Right atrium auricular region (tissue), 2 donors: ENCODE results near the gene ATXN7. TPM values are rescaled to one million over a fixed set of nuclear protein-coding genes. Genes with fewer than 3 reads are reported as not detected.

Experiments used
- DNase-seq: peaks from one replicate; pipeline ENCODE4 v3.0.0-alpha.2; 2019; ENCODE audit warnings: low spot score
- H3K27ac ChIP-seq, 2 donors: fragments of 200-600 bp; sonication (generic); 1 replicate in 1 of 2; 2 replicates in 1 of 2; pipeline ENCODE4 v1.5.1; 2016 to 2019
- H3K27me3 ChIP-seq, 2 donors: fragments of 200-600 bp; sonication (generic); one replicate each; pipeline versions ENCODE4 v1.5.1 to v1.6.0; 2017 to 2019
- H3K36me3 ChIP-seq: fragments of 200-600 bp; sonication (generic); one replicate; pipeline ENCODE4 v1.5.1; 2016
- H3K4me1 ChIP-seq, 2 donors: fragments of 200-600 bp; sonication (generic); one replicate each; pipeline versions ENCODE4 v1.5.1 to v1.6.0; 2017 to 2019
- H3K4me3 ChIP-seq, 2 donors: fragments of 200-600 bp; sonication (generic); 1 replicate in 1 of 2; 2 replicates in 1 of 2; pipeline ENCODE4 v1.5.1; 2017 to 2019; ENCODE audit warnings: mild to moderate bottlenecking in 1 of 2, moderate library complexity in 1 of 2
- H3K9me3 ChIP-seq, 2 donors: fragments of 200-600 bp; sonication (generic); one replicate each; pipeline ENCODE4 v1.5.1; 2019
- total RNA-seq, 2 donors: library from RNA; depleted of rRNA; stranded (reverse); fragments of >200 nt; gene quantifications; one replicate each; pipeline ENCODE4 v1.1.0, GENCODE V29; 2016
- TF ChIP-seq, protein P1 (sequence below), 2 donors: fragments of 200-600 bp; sonication (generic); IDR thresholded peaks; one replicate each; pipeline ENCODE4 v1.5.1; 2019; ENCODE audit warnings: antibody characterized with exemption in 2 of 2

ATXN7 gene
- total RNA-seq, 2 donors from 2014 or later: 13.9 to 15.5 TPM

GRCh38 chr3:63911873-63912767 is 48.5 kb downstream of the ATXN7 start, which contains the start of gene SCAANT1:
TSS of gene SCAANT1 (minus strand) at chr3:63912383.
- peaks cover 9% of the 10 kb centered on the region for H3K36me3 ChIP-seq
- TF ChIP-seq, protein P1, sequence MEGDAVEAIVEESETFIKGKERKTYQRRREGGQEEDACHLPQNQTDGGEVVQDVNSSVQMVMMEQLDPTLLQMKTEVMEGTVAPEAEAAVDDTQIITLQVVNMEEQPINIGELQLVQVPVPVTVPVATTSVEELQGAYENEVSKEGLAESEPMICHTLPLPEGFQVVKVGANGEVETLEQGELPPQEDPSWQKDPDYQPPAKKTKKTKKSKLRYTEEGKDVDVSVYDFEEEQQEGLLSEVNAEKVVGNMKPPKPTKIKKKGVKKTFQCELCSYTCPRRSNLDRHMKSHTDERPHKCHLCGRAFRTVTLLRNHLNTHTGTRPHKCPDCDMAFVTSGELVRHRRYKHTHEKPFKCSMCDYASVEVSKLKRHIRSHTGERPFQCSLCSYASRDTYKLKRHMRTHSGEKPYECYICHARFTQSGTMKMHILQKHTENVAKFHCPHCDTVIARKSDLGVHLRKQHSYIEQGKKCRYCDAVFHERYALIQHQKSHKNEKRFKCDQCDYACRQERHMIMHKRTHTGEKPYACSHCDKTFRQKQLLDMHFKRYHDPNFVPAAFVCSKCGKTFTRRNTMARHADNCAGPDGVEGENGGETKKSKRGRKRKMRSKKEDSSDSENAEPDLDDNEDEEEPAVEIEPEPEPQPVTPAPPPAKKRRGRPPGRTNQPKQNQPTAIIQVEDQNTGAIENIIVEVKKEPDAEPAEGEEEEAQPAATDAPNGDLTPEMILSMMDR (IDR thresholded peaks at IDR 0.05): peak in 1 of 2 donors; percentile 32
- peak within 1 kb of the TSS; percentile 98 to 99 for H3K27ac ChIP-seq
- peak within 1 kb of the TSS; percentile 87 to 89 for H3K4me3 ChIP-seq
- no peaks in the 10 kb centered on the region for H3K27me3 ChIP-seq
- peaks cover 0 to 36% of the 10 kb centered on the region in 2 donors for H3K4me1 ChIP-seq
- no peaks in the 10 kb centered on the region for H3K9me3 ChIP-seq
- peak; percentile 92 for DNase-seq

GRCh38 chr3:63912768-63913588 is 49.3 kb downstream of the ATXN7 start:
- peak; percentile 82 for DNase-seq
- H3K9me3 ChIP-seq: no peaks in the 10 kb centered on the region
- H3K4me1 ChIP-seq: peaks cover 0 to 36% of the 10 kb centered on the region in 2 donors
- TF ChIP-seq, protein P1 (IDR thresholded peaks at IDR 0.05): no peak
- H3K4me3 ChIP-seq: peak overlapping the region; percentile 87 to 89
- no peaks in the 10 kb centered on the region for H3K27me3 ChIP-seq
- peaks cover 16% of the 10 kb centered on the region for H3K36me3 ChIP-seq
- peak overlapping the region; percentile 98 to 99 for H3K27ac ChIP-seq

GRCh38 chr3:63914312-63914711 is 50.6 kb downstream of the ATXN7 start:
- Histone ChIP-seq H3K4me1 (peaks cover 0 to 36% of the 10 kb centered on the region in 2 donors), H3K27me3 (no peaks in the 10 kb centered on the region), H3K27ac (peak overlapping the region in 1 of 2 donors; percentile 98), H3K9me3 (no peaks in the 10 kb centered on the region), H3K4me3 (no peak overlapping the region), H3K36me3 (peaks cover 22% of the 10 kb centered on the region)
- DNase-seq: peak; percentile 68
- TF ChIP-seq, protein P1 (IDR thresholded peaks at IDR 0.05): no peak

GRCh38 chr3:63918321-63918720 is 54.7 kb downstream of the ATXN7 start:
- H3K36me3 ChIP-seq: peaks cover 22% of the 10 kb centered on the region
- TF ChIP-seq, protein P1 (IDR thresholded peaks at IDR 0.05): no peak
- H3K4me1 ChIP-seq: peaks cover 0 to 17% of the 10 kb centered on the region in 2 donors
- H3K4me3 ChIP-seq: no peak overlapping the region
- no peak overlapping the region for H3K27ac ChIP-seq
- no peaks in the 10 kb centered on the region for H3K27me3 ChIP-seq
- DNase-seq: no peak
- no peaks in the 10 kb centered on the region for H3K9me3 ChIP-seq

GRCh38 chr3:63920001-63920400 is 56.3 kb downstream of the ATXN7 start:
- H3K36me3 ChIP-seq: peaks cover 22% of the 10 kb centered on the region
- no peaks in the 10 kb centered on the region for H3K4me1 ChIP-seq
- H3K27ac ChIP-seq: no peak overlapping the region
- TF ChIP-seq, protein P1 (IDR thresholded peaks at IDR 0.05): no peak
- no peaks in the 10 kb centered on the region for H3K27me3 ChIP-seq
- no peak overlapping the region for H3K4me3 ChIP-seq
- H3K9me3 ChIP-seq: no peaks in the 10 kb centered on the region
- DNase-seq: no peak
